Neural cell (in vitro differentiated cells): ENCODE results near the gene LARP6. TPM values are rescaled to one million over a fixed set of nuclear protein-coding genes. Genes with fewer than 3 reads are reported as not detected.

Source experiments
- H2AFZ ChIP-seq: fragments of 200-600, 300-800 bp; sonication (generic), shearing (Covaris generic); 2 replicates; pipeline ENCODE4 v1.6.0; 2014; ENCODE audit warnings: low read depth, mild to moderate bottlenecking, antibody characterized with exemption, low read length, moderate library complexity
- H3F3A ChIP-seq: fragments of 200-600 bp; shearing (Covaris generic); 2 replicates; pipeline ENCODE4 v1.6.1; 2016; ENCODE audit warnings: mild to moderate bottlenecking, moderate library complexity, mixed read lengths, antibody characterized with exemption, low read length; ENCODE audit not compliant: insufficient read depth, poor library complexity, severe bottlenecking
- H3K27ac ChIP-seq: fragments of 200-600, 300-800 bp; sonication (generic), shearing (Covaris generic); 2 replicates; pipeline ENCODE4 v1.5.1; 2014; ENCODE audit warnings: mild to moderate bottlenecking, low read length, moderate library complexity
- H3K27me3 ChIP-seq: fragments of 300-800, 200-600 bp; sonication (generic), shearing (Covaris generic); 2 replicates; pipeline ENCODE4 v1.6.0; 2014; ENCODE audit warnings: mild to moderate bottlenecking, low read depth, low read length, moderate library complexity; ENCODE audit not compliant: insufficient read depth
- H3K36me3 ChIP-seq: fragments of 300-800, 200-600 bp; sonication (generic), shearing (Covaris generic); 2 replicates; pipeline ENCODE4 v1.5.1; 2014; ENCODE audit warnings: mild to moderate bottlenecking, antibody characterized with exemption, low read length, moderate library complexity; ENCODE audit not compliant: insufficient read depth
- H3K4me2 ChIP-seq: fragments of 300-800, 200-600 bp; sonication (generic), shearing (Covaris generic); 2 replicates; pipeline ENCODE4 v1.6.0; 2014; ENCODE audit warnings: mild to moderate bottlenecking, low read length
- H3K4me3 ChIP-seq: fragments of 300-800, 200-600 bp; sonication (generic), shearing (Covaris generic); 2 replicates; pipeline ENCODE4 v1.5.1; 2014; ENCODE audit warnings: mild to moderate bottlenecking, low read length, moderate library complexity
- H3K79me2 ChIP-seq: fragments of 200-600 bp; shearing (Covaris generic); replicated peaks from 2 replicates; pipeline ENCODE4 v1.6.0; 2014; ENCODE audit warnings: mild to moderate bottlenecking, low read length, moderate library complexity; ENCODE audit not compliant: insufficient read depth
- H3K9ac ChIP-seq: fragments of 300-800, 200-600 bp; sonication (generic), shearing (Covaris generic); 2 replicates; pipeline ENCODE4 v1.6.1; 2016; ENCODE audit warnings: mild to moderate bottlenecking, low read length, mixed read lengths
- H3K9me2 ChIP-seq: fragments of 200-600 bp; shearing (Covaris generic); 2 replicates; pipeline ENCODE4 v1.6.1; 2016; ENCODE audit warnings: mild to moderate bottlenecking, low read length, mixed read lengths; ENCODE audit not compliant: insufficient read depth
- H3K9me3 ChIP-seq: fragments of 200-600, 300-800 bp; sonication (generic), shearing (Covaris generic); 2 replicates; pipeline ENCODE4 v1.6.1; 2016; ENCODE audit warnings: mild to moderate bottlenecking, mixed run types, low read length, moderate library complexity, mixed read lengths
- H4K20me1 ChIP-seq: fragments of 200-600 bp; shearing (Covaris generic); 2 replicates; pipeline ENCODE4 v1.6.1; 2016; ENCODE audit warnings: mild to moderate bottlenecking, mixed run types; ENCODE audit not compliant: insufficient read depth
- CTCF ChIP-seq: fragments of 450-650 bp; IDR thresholded peaks from 2 replicates; pipeline ENCODE4 v1.5.1; 2014; ENCODE audit warnings: antibody characterized with exemption, mild to moderate bottlenecking, moderate library complexity; ENCODE audit not compliant: poor library complexity, severe bottlenecking
- EP300 ChIP-seq: fragments of 450-650 bp; conservative IDR thresholded peaks from 2 replicates; pipeline ENCODE4 v1.6.1; 2014; ENCODE audit warnings: antibody characterized with exemption, mild to moderate bottlenecking, moderate library complexity; ENCODE audit not compliant: poor library complexity, severe bottlenecking
- EZH2 ChIP-seq: fragments of 200-600, 300-800 bp; shearing (Covaris generic), sonication (generic); IDR thresholded peaks from 2 replicates; pipeline ENCODE4 v1.6.1; 2014; ENCODE audit warnings: antibody characterized with exemption, low read length, borderline replicate concordance, mild to moderate bottlenecking; ENCODE audit not compliant: insufficient read depth, poor library complexity, severe bottlenecking
- MXI1 ChIP-seq: fragments of 450-650 bp; conservative IDR thresholded peaks from 2 replicates; pipeline ENCODE4 v1.6.1; 2014; ENCODE audit warnings: antibody characterized with exemption, mild to moderate bottlenecking; ENCODE audit not compliant: poor library complexity, severe bottlenecking
- POLR2AphosphoS5 ChIP-seq: IDR thresholded peaks from 2 replicates; pipeline ENCODE4 v1.6.1; 2012
- RAD21 ChIP-seq: fragments of 450-650 bp; conservative IDR thresholded peaks from 2 replicates; pipeline ENCODE4 v1.6.1; 2014; ENCODE audit warnings: antibody characterized with exemption, mild to moderate bottlenecking, moderate library complexity
- SMC3 ChIP-seq: fragments of 450-650 bp; conservative IDR thresholded peaks from 2 replicates; pipeline ENCODE4 v1.6.1; 2014; ENCODE audit warnings: antibody characterized with exemption, mild to moderate bottlenecking, moderate library complexity; ENCODE audit not compliant: poor library complexity
- TAF1 ChIP-seq: IDR thresholded peaks from 2 replicates; pipeline ENCODE4 v1.6.1; 2012; ENCODE audit warnings: low read depth
- polyA plus RNA-seq: library from polyadenylated mRNA; depleted of rRNA; stranded (reverse); fragments of >200 nt; gene quantifications from 2 replicates; pipeline ENCODE4 v1.2.3, GENCODE V29; 2014
- TF ChIP-seq, protein P1 (sequence below): IDR thresholded peaks from 2 replicates; pipeline ENCODE4 v1.6.1; 2012; ENCODE audit warnings: borderline replicate concordance

The LARP6 gene
- polyA plus RNA-seq, 1 donor from 2014 or later, result 20.4 TPM

GRCh38 chr15:70827721-70828120 is 26.2 kb downstream of the LARP6 start:
- Histone ChIP-seq H3K9me2 (no peaks in the 10 kb centered on the region), H3K9ac (no peak overlapping the region), H3K36me3 (no peaks in the 10 kb centered on the region), H4K20me1 (no peaks in the 10 kb centered on the region), H3F3A (no peaks in the 10 kb centered on the region), H2AFZ (no peak overlapping the region), H3K27ac (no peak overlapping the region), H3K4me3 (no peak overlapping the region), H3K79me2 (no peaks in the 10 kb centered on the region), H3K4me2 (no peak overlapping the region), H3K27me3 (no peaks in the 10 kb centered on the region), H3K9me3 (no peaks in the 10 kb centered on the region)
- no peak for TF ChIP-seq CTCF
- no peak for TF ChIP-seq EP300
- TF ChIP-seq, protein P1, sequence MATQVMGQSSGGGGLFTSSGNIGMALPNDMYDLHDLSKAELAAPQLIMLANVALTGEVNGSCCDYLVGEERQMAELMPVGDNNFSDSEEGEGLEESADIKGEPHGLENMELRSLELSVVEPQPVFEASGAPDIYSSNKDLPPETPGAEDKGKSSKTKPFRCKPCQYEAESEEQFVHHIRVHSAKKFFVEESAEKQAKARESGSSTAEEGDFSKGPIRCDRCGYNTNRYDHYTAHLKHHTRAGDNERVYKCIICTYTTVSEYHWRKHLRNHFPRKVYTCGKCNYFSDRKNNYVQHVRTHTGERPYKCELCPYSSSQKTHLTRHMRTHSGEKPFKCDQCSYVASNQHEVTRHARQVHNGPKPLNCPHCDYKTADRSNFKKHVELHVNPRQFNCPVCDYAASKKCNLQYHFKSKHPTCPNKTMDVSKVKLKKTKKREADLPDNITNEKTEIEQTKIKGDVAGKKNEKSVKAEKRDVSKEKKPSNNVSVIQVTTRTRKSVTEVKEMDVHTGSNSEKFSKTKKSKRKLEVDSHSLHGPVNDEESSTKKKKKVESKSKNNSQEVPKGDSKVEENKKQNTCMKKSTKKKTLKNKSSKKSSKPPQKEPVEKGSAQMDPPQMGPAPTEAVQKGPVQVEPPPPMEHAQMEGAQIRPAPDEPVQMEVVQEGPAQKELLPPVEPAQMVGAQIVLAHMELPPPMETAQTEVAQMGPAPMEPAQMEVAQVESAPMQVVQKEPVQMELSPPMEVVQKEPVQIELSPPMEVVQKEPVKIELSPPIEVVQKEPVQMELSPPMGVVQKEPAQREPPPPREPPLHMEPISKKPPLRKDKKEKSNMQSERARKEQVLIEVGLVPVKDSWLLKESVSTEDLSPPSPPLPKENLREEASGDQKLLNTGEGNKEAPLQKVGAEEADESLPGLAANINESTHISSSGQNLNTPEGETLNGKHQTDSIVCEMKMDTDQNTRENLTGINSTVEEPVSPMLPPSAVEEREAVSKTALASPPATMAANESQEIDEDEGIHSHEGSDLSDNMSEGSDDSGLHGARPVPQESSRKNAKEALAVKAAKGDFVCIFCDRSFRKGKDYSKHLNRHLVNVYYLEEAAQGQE, result no peak
- TF ChIP-seq SMC3, result no peak
- no peak for TF ChIP-seq TAF1
- no peak for TF ChIP-seq RAD21
- TF ChIP-seq EZH2, result no peak
- no peak for TF ChIP-seq MXI1
- no peak for TF ChIP-seq POLR2AphosphoS5

DNA sequence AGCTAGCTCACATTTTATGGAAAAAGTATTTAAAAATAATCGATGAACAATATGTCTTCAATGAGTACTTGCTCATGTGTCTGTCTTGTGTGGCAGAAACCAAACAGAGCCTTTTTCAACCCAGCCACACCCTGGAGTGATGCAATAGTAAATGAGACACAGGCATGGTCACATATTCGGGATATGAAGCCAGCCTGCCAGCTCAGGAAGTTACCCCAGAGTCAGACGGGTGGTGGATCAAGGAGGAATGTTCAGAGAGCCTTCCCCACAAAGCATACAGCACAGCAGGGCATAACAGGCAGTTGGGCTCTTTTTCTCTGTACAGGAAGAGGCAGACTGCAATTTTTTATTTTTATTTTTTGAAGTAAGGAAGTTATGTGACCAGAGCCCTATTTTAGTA is 27.3 kb downstream of the LARP6 start:
- H3K9me3 ChIP-seq, result no peaks in the 10 kb centered on the region
- H3K4me2 ChIP-seq, result no peak overlapping the region
- no peak overlapping the region for H3K9ac ChIP-seq
- no peak overlapping the region for H3K27ac ChIP-seq
- no peaks in the 10 kb centered on the region for H3K79me2 ChIP-seq
- TF ChIP-seq, protein P1, result no peak
- TF ChIP-seq CTCF (no peak), EZH2 (no peak), SMC3 (no peak), POLR2AphosphoS5 (no peak), MXI1 (no peak), RAD21 (no peak), EP300 (no peak), TAF1 (no peak)
- H3K9me2 ChIP-seq, result no peaks in the 10 kb centered on the region
- no peaks in the 10 kb centered on the region for H3K27me3 ChIP-seq
- H3K36me3 ChIP-seq, result no peaks in the 10 kb centered on the region
- no peaks in the 10 kb centered on the region for H3F3A ChIP-seq
- no peak overlapping the region for H2AFZ ChIP-seq
- no peaks in the 10 kb centered on the region for H4K20me1 ChIP-seq
- H3K4me3 ChIP-seq, result no peak overlapping the region
